Middle frontal gyrus (tissue), 1 donor: ENCODE measurements around the gene KRTAP17-1.
A peak's percentile ranks its signal among the peaks of the same experiment; 100 is the strongest.

Experiments used
- DNase-seq: peaks from one replicate; pipeline ENCODE4 v3.0.0-alpha.2; 2015; ENCODE audit warnings: low spot score; ENCODE audit errors: extremely low spot score

KRTAP17-1 gene

DNA sequence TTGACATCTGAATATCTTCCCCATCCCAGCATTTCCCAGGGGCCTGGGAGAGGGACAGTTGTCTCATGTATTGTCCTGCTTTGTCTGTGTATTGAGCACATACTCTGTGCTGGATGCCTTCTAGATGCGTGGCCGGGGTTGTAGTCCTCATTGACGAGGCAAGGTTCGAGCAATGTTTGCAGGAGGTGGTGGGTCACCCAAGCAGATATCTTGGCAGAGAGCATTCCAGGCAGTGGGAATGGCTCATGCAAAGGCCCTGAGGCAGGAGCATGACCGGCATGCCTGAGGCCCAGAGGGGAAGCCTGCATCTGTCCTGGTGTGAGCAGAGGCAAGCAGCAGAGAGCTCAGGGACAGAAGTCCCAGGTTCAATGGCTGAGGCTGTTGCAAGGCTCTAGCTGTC, 17.6 kb upstream of the KRTAP17-1 start:
- DNase-seq: no peak

DNA sequence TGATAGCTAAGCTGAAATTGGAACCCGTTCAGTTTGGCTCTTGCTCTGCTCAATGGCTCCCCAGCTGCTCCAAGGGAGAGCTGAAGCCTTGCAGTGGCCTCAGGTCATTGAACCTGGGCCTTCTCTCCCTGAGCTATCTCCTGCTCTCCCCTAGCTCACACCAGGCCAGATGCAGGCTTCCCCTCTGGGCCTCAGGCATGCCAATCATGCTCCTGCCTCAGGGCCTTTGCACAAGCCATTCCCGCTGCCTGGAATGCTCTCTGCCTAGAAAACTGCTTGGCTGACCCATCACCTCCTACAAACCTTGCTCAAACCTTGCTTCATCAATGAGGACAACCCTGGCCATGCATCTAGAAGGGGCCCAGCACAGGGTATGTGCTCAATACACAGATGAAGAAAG, 16.7 kb upstream of the KRTAP17-1 start:
- DNase-seq: no peak

DNA sequence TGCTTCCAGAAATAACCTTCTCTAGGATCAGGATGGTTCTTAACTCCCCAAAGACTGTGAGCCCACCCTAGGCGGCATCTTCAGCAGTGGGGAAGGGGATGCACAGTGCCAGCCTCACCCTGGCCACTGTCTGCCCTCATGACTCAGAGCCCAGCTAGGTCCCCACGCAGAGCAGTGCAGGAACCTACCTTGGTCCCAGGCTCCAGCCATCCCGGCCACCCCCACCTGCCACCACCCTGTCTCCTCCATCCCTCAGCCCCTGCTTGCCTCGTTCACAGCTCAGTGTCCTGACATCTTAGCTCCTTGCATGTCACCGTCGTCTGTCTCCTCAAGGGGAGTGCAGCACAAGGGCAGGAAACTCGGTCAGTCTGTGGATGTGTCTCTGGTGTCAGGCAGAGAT, 16.1 kb upstream of the KRTAP17-1 start:
- DNase-seq: no peak

DNA sequence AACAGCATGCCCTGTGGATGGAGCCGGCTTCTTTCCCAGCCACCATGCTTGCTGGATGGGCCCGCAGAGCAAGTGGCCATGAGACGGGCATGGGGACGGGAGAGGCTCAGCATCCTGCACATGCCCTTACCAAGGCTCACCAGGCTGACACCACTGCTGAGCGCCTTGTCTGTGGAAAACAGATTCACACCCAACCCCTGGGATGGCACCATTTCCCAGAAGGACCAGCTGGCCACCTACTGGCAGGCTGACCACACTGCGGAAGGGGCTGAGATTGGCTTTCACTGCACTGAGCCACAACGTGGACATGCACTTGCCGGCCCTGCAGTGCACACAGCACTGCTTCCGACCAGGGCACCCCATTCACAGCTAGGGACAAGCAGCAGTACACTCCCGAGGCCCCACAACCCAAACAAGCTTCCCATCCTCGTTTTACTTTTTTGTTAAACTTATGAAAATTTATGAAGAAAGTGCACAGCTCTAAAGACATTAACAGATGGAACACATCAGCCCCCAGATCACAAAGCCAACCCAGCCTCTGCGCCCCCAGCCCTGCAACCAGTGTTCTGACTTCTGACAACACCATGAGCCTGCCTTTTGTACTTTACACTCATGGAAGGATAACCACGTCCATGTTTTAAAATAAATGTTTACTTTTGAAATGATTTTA, 13.9 kb upstream of the KRTAP17-1 start:
- DNase-seq: no peak

DNA sequence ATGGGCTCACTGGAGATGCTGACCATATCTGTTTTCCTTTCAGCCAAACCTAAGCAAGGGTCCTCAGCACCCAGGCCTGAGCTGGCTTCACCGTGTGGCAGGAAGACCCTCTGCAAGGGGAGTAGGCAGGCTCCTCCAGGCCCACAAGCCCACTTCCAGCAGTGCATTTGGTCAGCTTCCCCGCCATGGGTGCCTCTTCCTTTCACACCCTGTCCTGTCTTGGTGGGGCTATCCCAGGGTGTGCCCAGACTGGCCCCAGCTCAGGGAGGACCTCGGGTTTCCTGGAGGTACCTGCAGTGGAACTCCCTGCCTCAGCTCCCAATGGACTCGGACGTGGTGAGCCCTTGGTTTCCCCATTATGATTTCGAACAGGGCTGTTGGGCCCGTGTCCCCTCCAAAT, 12.7 kb upstream of the KRTAP17-1 start:
- DNase-seq: no peak

DNA sequence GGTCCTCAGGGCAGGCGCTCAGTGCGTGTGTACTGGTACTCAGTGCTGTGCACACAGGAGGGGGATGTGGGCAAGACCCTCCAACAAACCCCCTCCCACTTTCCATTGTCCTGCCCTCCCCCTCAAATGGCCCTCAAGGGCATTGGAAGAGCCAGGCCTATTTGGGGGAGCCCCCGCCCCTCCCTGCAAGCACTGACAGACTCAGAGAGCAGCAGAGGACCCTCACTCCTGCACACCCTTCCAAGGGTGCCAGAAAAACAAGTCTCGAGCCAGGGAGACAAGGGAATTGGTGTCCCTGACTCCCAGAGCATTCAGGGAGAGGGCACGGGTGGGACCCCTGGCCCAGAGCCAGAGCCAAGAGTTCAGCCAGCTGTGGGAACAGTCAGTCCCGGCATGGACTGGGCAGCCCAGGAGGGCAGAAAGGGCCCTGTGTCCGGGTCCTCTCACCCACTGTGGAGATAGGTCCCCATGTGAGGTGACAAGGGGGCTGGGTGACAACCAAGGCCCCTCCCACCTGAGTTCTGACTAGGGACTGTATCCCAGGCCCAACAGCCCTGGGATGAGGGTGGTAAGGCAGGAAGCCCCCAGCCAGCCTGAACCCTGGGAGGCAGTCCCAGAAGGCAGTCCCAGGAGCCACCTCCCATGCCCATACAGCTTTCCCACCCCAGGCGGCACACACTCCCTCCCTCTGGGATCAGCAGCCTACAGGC, 12.1 kb upstream of the KRTAP17-1 start:
- DNase-seq: no peak

DNA sequence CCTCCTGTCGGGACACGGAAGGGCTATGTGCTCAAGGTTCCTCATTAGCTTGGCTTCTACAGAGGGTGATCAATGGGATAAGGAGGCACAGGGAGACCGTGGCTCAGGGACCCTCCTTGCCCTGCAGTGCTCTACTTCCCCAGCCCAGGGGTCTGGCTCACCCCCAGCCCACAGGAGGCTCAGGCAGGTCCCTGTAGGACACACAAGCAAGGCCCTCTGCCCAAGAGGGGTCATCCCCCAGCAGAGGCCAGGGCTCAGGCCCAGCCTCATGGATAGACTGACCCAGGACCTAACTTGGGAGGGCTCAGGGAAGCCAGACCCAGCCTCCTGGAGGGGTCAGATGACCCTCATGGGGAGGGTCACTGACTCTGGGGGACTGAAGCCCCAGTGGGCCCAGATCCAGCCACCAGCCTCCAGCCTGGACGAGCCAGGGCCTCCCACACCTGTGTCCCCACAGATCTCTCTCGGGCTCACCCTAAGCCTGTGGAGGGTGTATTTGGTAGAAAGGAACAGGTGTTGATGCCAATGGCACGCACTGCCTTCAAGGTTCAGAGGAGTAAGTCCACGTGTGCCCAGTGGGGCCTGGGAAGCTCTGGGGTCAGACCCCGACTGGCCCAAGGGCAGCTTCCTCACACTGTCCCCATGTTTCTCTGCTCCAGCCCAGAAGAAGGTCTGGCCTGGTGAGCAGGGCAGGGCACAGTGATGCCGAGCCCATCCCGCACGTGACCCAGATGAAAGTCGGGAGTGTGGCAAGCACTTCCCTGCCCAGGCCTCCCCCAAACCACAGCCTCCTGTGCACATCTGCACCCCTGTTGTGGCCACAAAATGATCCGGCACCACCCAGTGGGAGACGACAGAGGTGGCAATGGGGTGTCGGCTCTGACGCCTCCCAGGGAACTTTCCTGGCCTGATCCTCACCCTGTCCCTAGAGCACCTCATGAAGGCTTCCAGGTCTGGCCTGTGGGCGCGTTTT, 10.9 kb upstream of the KRTAP17-1 start:
- no peak for DNase-seq

DNA sequence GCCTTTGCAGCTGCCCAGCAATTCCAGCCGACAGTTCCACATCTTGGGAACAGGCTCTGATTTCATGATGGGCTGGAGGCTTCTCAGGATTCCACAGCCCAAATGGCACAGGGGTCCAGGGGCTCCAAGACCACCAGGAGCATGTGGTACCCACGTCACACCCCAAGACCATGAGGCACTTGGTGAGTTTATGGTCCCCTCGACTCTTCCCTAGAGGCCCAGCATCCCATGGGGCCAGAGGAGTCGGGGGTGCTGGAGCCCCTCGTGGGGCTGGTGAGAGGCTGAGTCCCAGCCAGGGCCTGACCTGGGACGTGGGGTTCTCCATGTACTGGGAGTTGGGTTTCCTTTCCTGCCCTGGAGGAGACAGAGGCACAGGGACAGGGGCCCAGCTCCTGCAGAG, 10.1 kb upstream of the KRTAP17-1 start:
- DNase-seq: no peak

DNA sequence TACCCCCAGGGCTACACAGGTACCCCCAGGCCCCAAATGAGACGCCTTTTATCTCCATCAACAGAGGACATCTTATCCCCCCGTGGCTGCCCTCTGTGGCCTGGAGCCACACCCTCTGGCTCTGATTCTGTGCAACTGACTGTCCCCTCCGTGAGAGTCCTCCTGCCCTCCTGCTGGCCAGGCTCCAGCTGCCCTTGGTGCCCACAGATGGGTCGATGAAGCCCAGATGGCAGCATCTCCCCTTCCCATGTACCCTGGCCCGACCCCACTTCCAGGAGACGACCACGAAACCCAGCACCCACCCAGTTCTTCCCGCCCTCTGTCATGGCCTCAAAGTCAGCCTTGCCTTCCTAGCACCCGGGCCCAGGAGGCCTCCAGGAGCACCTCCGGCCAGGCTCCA, 9.6 kb upstream of the KRTAP17-1 start:
- no peak for DNase-seq

DNA sequence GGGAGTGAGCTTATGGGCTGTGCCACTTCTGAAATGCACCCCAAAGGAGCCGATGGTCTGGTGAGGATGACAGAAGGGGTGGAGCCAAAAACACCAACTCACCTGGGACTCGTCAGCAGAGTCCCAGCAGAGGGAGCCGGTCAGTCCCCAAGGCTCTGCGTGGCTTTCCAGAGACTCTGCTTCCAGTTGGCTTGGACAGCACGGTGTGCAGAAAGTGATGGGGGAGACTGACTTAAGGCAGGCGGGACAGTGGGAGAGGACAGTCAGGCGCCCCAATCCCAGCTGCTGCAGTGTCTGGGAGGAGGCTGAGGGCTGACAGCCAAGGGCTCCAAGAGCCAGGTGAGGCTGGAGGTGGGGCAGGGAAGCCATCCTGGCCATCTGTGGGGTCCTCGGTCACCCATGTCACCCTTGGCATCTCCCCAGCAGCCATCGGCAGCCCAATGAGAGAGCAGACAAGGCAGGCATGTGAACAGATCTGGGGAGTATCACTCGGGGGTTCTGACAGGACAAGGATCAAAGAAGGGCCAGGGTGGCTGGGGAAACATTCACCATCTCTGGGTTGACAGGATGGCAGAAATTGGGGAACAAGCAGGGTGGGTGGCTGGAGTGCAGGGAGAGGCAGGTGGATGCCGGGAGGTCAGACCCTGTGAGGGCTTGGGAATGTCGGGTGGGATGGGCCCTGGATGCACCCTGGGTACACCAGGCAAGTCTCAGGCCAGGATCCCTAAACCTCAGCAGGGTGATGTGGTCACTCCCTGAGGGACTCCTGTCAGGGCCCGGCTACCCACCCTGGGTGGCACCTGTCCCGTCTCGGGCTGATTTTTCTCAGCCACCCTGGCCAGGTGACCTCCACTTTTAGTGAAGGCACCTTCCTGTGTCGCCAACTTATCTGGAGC, 8.9 kb upstream of the KRTAP17-1 start:
- no peak for DNase-seq

DNA sequence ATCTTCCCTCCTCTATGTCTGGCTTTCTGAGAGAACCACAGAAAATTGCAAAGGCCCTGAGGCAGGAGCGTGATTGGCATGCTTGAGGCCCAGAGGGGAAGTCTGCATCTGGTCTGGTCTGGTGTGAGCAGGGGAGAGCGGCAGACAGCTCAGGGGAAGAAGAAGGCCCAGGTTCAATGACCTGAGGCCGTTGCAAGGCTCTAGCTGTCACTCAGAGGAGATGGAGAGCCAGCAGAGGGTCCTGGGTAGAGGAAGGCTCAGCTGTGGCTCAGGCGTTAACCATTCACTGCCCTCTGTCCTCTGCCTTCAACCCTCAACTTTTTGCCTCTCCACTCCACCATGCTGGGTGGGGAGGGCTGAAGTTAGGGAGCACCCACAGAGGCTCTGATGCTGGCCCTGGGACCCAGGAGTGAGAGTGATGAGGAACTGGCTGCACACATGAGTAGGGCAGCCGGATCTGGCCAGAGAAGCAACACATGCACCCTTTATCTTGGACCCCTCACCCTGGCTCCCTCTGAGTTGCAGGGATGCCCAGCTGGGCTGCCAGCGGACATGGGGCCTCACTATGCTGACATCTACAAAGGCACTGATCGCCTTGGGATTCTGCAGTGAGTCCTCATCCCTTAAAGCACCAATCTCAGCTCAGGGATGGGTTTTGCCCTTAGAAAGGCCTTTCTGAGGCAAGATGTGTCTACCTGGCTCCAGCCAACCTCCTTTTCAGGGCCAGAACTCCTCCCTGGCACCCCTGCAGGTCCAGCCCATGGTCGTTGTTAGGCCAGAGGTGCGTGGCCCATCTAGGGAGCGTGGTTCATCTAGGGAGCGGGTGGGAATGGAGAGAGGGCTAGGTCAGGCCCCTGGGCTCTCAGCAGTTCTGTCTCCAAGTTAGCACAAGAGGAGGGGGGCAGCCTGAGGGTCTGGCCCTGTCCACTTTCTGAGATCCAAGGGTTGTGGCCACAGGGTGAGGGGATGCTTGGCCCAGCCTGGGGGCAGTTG, 7.7 kb upstream of the KRTAP17-1 start:
- DNase-seq: no peak

DNA sequence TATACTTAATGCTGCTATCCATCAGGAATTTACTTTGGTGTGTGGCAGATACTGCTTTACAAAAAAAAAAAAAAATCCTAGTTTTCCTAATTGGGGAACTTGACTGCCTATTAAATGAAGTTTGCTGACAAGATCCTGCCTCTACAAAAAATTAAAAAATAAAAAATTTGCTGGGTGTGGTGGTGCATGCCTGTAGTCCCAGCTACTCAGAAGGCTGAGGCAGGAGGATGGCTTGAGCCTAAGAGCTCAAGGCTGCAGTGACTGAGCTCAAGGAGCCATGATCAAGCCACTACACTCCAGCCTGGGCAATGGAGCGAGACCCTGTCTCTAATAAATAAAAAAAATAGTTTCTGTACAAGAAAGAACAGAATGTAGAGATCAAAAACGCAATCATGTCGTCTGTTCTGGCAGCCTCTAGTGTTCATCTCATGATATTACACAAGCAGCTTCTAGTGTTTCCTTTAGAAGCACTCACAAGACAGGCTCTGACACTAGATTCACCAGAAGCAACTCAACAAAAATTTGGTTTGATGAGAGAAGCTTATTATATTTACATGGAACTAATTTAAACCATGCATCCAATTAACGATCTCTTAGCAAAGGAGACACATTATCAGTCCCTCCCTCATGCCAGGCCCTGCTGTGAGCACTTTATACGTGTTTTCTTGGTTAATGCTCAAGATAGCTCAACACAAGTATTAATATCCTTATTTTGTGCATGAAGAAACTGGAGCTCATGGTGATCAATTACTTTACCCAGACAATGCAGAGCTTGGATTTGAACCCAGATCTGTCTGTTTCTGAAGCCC, 6.8 kb upstream of the KRTAP17-1 start:
- no peak for DNase-seq

DNA sequence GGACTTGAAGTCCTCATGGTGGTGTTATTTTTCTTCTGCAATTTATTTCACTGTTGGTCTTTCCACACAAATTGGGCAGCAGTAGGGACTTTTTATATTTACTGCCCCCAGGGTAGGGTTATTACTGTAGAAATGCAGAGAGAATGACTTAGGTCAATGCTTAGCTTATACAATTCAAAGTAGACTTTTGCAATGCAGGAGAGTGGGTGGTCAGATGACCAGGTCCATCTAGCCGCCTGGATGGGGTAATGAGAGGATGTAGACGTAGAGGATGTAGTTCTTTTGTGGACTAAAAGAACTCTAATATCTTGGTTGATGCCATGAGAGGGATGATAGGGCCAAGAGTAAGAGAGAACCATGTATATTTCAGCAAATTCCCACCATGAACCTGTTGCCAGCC, 2.7 kb upstream of the KRTAP17-1 start:
- DNase-seq: no peak

DNA sequence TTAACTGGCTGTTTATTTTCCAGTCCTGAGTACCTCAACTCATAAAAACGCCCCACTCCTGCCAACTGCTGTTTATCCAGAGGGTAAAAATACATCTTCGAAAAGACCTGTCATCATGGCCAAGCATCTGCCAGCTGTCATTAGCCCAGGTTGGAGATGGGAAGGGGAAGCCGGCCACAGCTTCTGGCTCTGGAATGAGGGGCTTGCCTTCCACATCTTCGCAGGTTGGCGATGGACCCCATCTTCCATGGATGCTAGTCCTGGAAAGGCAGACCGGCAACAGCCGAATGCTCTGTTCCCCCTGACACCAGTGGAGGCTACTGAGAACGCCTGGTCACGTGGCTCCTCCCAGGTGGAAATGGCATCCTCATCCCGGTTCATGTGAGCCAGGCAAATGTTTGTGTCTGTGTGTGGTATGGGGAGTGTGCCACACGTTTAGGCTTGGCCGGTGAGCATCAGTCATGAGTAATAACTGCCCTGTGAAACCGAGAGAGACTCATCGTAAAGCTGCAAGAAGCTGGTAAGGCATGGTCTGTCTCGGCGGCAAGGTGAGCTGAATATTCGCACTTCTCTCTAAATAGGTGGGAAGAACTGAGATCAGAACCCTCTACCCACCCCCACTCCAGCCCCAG, 420 bp upstream of the KRTAP17-1 start:
- no peak for DNase-seq

DNA sequence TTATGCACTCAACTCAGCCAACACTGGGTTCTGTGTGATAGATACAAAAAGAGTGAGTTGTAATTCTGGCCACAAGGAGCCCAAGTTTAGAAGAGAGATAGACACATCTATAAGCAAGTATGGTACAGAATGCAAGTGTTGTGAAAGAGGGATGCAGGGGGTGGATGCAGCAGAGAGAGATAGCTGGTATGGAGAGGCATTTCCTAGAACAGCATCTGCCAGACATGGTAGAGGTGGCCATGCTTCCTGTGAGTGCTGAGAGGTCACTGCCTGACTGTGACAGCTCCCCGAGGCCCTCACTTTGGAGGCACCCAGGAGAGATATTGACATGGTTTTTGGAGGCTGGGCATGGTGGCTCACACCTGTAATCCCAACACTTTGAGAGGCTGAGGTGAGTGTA, 4.4 kb downstream of the KRTAP17-1 start:
- no peak for DNase-seq

DNA sequence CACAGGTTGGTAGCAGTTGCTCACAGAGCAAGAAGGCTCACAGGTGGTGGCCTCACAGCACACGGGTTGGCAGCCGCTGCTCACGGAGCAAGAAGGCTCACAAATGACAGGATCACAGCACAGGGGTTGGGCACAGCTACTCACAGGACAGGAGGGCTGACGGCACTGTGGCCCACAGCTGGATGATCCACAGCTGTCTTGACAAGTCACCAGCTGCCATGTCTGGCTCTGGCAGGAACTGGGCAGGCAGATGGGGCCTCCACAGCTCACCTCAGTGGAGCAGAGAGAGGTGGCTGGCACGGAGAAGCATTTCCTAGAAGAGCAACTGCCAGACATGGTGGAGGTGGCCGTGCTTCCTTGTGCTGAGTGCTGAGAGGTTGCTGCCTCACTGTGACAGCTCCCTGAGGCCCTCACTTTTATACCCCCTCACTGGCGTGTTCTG, 6.6 kb downstream of the KRTAP17-1 start, which contains the start of gene KRTAP16-1:
Gene KRTAP16-1 (minus strand): TSS at position 392 of the 442 bp plus-strand sequence. CDS start 56 bp downstream, at position 336.
- no peak for DNase-seq

DNA sequence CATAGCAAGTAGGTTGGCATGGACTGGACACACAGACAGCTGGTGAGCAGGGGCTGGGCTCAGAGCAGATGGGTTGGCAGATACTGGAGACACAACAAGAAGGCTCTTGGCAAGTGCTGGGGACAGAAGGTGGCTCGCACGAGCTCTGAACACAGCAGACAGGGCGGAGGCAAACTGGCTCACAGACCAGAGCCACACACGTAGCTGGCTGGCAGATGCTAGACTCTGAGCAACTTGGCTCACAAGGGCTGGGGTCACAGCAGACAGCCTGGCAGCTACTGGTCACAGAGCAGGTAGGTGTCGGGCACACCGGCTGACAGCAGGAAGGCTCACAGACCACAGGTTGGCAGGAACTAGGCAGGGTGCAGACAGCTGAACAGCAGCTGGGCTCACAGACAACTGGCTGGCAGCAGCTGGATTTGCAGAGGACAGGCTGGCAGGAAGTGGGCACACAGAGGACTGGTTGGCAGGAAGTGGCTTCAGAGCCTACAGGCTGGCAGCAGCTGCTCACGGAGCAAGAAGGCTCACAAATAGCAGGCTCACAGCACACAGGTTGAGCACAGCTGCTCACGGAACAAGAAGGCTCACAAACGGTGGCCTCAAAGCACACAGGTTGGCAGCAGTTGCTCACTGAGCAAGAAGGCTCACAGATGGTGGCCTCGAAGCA, 7.1 kb downstream of the KRTAP17-1 start:
- peak; percentile 6 for DNase-seq

DNA sequence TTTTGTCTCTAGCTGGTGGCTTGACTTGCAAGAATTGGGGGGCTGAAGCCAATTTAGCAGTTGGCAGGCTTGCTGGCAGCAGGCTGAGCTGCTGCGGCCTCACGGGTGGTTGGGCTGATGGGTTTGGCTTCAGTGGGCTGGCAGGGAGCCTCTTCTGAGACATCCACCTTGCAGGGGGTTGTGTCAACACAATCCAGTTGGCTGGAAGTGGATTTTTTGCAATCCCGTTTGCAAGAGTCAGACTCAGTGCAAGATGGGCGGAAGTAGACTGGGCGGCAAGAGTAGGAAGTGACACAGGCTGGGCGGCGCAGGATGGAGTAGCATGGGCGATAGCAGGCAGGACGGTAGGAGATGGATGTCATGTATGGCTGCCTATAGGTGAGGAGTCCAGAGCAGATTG, 7.9 kb downstream of the KRTAP17-1 start:
- DNase-seq: no peak
